HG02678 (cell line): ENCODE measurements around the gene SUN2.

ENCODE experiments used
- ATAC-seq: cut with Tn5 transposase; IDR thresholded peaks from one replicate; pipeline ENCODE4 v1.9.1; 2021; ENCODE audit warnings: mild to moderate bottlenecking, moderate library complexity; ENCODE audit not compliant: unreplicated experiment

SUN2 gene

GRCh38 chr22:38781033-38781432 lies 25.2 kb upstream of the SUN2 start:
- no peak for ATAC-seq

- ATAC-seq, result no peak
Observed at GRCh38 chr22:38777087-38777671, 21.4 kb upstream of the SUN2 start.

GRCh38 chr22:38776086-38776485 lies 20.3 kb upstream of the SUN2 start:
- ATAC-seq, result no peak

GRCh38 chr22:38775656-38776055 lies 19.9 kb upstream of the SUN2 start:
- no peak for ATAC-seq

- ATAC-seq, result no peak
Observed at GRCh38 chr22:38774496-38775166, 18.8 kb upstream of the SUN2 start.

- no peak for ATAC-seq
Observed at GRCh38 chr22:38773363-38773946, 17.7 kb upstream of the SUN2 start.

GRCh38 chr22:38772623-38772873 lies 16.8 kb upstream of the SUN2 start:
- no peak for ATAC-seq

- no peak for ATAC-seq
Observed at GRCh38 chr22:38770257-38770949, 14.6 kb upstream of the SUN2 start.

GRCh38 chr22:38768036-38768435 lies 12.2 kb upstream of the SUN2 start:
- no peak for ATAC-seq

- no peak for ATAC-seq
Observed at GRCh38 chr22:38767313-38767712, 11.5 kb upstream of the SUN2 start.

GRCh38 chr22:38766076-38766777 lies 10.4 kb upstream of the SUN2 start:
- ATAC-seq, result no peak

GRCh38 chr22:38762551-38762983 lies 6.8 kb upstream of the SUN2 start:
- no peak for ATAC-seq

GRCh38 chr22:38761202-38762162 lies 5.7 kb upstream of the SUN2 start:
- no peak for ATAC-seq

- no peak for ATAC-seq
Observed at GRCh38 chr22:38760477-38761201, 4.8 kb upstream of the SUN2 start.

GRCh38 chr22:38759005-38759404 lies 3.2 kb upstream of the SUN2 start:
- no peak for ATAC-seq

GRCh38 chr22:38758276-38758945 lies 2.6 kb upstream of the SUN2 start:
- ATAC-seq, result no peak

GRCh38 chr22:38757464-38757757 lies 1.6 kb upstream of the SUN2 start:
- no peak for ATAC-seq

GRCh38 chr22:38756711-38757463 lies 1.1 kb upstream of the SUN2 start:
- ATAC-seq, result no peak
